Stimulated activated CD8-positive, alpha-beta memory T cell treated with anti-CD3 and anti-CD28 coated beads, Interleukin-15, amount 100 ng/mL, for 4 hours (primary cell): ENCODE data around the gene RAPGEF5.

Experiments
- DNase-seq, 2 donors: peaks; one replicate each; pipeline ENCODE4 v3.0.0-alpha.2; 2020; ENCODE audit warnings: low read depth in 2 of 2

The RAPGEF5 gene

GRCh38 chr7:22378199-22378980 is 21.4 kb upstream of the RAPGEF5 start:
- no peak for DNase-seq

GRCh38 chr7:22377703-22378102 is 20.7 kb upstream of the RAPGEF5 start:
- DNase-seq: no peak

DNA sequence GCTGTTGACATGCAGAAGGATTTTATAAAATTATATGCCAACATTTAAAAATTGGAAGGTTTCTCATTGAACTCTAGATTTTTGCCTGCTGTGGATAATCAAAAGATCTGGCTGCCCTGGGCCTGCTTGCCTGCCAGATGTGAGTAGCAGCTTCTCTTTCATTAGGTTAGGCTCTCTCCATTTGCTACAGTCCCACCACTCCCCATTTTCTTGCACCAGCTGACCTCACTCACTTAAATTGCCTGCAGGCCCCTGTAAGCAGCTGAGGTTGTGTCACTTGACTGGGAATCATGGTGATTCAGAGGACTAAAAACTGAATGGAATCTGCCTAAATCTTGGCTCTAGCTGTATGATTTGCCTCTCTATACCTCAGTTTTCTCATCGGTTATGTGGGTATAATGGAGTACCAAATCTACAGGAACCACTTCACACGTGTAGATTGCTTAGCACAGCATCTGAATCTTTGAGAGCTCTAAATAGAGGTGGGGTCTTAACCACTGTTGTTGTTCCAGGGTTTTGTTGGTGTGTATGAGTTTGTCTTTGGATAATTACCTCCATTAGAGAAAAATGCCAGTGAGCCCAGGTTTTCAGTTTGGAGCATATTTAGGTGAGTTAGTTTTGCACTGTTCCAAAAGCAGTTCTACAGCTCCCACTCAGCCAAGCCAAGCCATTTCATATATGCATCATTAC is 18.6 kb upstream of the RAPGEF5 start:
- no peak for DNase-seq

GRCh38 chr7:22373911-22374310 is 17.0 kb upstream of the RAPGEF5 start:
- no peak for DNase-seq

- no peak for DNase-seq
Measured at GRCh38 chr7:22373388-22373787, 16.4 kb upstream of the RAPGEF5 start.

DNA sequence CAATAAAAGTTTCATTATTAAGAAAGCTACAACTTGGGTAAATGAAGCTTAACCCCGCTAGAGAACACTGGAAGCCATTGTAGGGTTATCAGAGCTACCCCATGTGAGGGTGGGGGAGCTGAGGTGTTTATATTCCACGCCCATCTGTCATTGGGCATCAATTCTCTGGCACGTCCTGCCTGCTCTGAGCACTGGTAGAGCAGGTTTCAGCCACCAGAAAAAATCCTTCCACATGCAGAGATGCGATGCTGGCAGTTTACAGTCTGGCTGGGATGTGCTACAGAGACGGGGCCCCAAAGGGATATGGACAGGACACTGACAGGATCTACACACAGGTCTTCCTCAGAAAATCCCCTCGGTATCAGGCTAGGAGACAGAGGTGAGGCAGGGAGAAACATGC is 15.9 kb upstream of the RAPGEF5 start:
- DNase-seq: no peak

GRCh38 chr7:22371878-22372277 is 14.9 kb upstream of the RAPGEF5 start:
- DNase-seq: no peak

DNA sequence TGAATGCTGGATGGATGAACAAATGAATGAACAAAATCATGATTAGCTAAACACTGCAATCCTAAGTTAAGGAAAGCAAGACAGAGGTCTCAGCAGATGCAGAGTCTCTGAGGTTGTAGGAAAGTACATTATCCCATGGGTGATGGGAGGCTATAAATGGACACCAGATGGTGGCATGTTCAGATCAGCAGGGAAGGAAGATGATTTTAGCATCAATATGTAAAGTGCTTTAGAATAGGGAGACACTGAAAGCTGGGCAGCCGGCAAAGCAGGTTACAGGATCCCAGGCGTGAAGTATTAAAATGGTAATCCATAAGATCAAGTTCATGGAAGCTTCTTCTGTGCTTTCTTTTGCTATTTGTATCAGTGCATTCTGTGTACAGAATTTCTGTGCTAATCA is 7.9 kb upstream of the RAPGEF5 start:
- DNase-seq: no peak

DNA sequence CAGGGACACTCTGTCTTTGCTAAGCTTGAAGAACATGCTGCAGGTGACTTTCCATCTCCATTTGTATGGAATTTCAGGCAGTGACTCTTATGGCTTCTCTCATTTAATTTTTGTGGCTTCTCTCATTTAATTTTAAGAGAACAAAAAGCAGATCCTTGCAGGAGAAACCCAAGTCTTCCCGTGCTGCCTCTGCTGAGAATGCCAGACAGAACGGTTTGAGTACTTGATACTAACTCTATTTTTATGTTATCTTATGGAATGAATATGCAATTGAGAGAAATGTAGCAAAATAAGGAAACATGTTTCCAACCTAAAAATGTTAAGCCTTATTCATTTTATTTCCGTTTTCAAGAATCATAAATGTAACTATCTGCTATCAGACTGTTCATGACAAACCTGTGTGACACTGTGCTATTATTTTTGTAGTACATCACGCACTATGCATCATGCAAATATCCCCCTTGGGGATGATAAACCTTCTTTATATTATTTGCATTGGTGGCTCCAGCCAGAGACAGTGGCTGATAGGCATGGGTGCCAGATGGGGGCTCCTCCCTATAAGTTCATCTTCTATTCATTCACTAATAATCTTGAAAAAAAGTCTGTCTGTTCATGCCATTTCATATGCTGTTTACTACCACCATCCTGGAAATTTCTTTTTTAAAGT is 6.9 kb upstream of the RAPGEF5 start:
- DNase-seq: no peak

DNA sequence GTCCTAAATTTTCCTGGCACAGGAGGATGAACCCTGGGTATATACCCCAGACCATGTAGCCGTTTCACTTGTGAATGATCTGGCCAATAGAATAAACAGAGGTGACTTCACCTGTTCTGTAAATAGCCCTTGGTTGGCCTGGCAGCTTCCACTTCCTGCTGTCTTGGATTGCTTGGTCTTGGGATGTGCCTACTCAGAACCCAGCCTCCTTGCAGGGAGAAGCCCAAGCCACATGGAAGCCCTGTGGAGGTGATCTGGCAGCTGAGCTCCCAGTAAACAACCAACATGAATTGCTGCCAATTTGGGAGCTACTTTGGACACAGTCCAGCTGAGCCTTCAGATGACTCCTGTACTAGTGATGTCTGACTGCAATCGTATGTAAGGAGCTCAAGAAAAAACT is 4.8 kb upstream of the RAPGEF5 start:
- no peak for DNase-seq

DNA sequence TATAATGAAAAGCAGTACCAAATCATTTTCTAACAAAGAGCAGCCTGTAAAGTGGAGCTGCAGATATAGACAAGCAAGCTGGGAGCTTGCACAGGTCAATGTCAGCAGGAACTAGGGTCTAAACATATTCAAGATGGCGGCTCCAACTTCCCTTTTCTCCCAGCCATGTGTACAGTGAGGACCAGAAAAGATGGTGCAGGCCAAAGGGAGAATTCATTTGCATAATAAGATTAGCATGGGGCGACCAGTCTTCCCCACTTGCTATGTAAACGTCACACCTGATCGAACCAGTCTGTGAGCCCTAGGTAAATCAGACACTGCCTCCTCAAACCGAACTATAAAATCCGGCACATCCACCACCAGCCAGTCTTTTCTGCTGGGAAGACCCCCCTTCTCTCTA is 4.4 kb upstream of the RAPGEF5 start:
- DNase-seq: no peak

DNA sequence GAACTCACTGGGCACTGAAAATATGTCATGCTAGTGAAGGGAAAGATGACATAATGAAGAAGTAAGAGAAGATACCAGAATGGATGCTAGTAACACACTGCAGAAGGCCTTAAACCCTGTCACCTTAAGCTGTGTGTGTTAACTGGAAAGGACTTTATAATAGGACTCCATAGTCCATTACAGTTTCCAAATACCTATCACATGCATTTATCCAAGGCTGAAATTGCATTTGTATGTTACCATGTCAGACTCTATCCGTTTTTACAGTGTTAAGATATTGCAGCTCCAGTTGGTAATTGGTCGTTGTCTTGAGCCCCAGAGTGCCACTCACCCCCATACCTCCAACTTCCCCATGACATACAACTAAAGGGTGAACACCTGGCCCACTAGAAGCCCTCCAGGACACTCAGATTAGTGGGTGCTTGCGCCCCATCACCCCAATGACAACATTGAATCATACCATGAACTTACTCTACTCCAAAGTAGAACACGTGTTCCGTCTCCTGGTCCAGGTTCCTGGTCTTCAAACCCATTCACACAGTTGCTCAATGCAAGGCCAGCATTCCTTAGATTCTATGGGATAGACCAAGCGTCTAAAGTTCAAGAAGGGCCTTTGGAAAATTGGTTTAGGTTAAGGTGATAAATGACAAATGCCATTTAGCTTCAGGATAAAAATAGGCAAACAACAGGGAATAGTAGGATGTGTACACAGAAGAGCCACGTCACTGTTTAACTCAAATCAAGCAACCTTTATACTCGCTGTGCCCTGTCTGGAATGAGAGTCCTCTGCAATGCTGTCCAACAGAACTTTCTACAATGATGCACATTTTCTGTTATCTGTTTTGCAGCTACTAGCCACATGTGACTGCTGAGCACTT is 2.1 kb upstream of the RAPGEF5 start:
- no peak for DNase-seq

GRCh38 chr7:22357311-22358175 is 589 bp upstream of the RAPGEF5 start:
- DNase-seq: no peak

DNA sequence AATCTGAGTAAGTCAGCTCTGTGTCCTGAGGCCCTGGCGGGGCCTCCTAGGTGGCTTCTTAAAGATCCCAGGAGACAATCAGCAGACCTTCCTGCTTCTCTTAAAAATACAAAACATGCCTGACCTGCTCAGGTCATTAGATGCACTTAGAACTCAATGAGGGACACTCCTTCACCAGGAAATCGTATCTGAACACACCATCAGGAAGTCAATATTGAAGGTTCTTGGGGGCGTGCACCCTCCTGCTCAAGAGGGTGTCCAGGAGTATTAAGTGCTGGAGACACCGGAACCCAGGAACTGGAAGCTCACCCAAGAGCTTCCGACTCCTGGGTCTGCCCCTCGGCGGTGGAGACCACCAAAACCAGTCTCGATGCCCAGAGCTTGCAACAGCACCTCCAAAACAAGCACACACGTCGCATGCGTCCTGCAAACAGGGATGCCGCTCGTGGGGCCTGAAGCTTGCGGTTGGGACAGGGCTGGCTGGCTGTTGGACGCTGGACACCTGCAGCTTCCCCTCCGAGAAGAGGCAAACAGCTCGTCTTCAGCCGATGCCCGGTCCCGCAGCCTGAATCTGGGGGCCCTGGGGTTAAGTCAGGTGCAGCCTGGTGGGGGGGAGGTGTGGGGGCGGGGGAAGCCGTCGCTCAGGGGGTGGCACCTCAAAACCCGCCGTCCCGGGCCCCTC is 803 bp downstream of the RAPGEF5 start:
- DNase-seq: no peak

- DNase-seq: no peak
Measured at GRCh38 chr7:22355620-22356009, 1.3 kb downstream of the RAPGEF5 start.

GRCh38 chr7:22354462-22354861 is 2.5 kb downstream of the RAPGEF5 start:
- no peak for DNase-seq

GRCh38 chr7:22352887-22353286 is 4.1 kb downstream of the RAPGEF5 start:
- DNase-seq: no peak

- DNase-seq: no peak
Measured at GRCh38 chr7:22351878-22352277, 5.1 kb downstream of the RAPGEF5 start.

GRCh38 chr7:22351329-22351692 is 5.6 kb downstream of the RAPGEF5 start:
- no peak for DNase-seq
